Effector CD4-positive, alpha-beta T cell (primary cell): ENCODE data around the gene RBMS3.
"Not testable (repeated sequence)": the region's sequence is repeated elsewhere in the genome, so short reads cannot be mapped to it uniquely, and the experiment has no call there.

Source experiments
- DNase-seq: peaks from one replicate; pipeline ENCODE4 v3.0.0-alpha.2; 2020

RBMS3 gene

DNA sequence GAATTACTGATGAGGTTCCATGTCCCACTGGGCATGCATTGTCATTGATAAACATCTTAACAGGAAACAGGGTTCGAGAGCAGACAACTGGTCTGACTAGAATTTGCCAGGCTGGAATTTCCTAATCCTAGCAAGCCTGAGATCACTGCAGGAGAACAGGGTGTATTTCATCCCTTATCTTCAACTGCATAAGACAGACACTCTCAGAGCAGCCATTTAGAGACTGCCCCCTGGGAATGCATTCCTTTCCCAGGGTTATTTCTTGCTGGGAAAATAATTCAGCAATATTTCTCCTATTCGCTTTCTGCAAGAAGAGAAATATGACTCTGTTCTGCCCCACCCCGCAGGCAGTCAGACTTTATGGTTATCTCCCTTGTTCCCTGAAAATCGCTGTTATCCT, 113.1 kb downstream of the RBMS3 start:
- DNase-seq: not testable (repeated sequence)

DNA sequence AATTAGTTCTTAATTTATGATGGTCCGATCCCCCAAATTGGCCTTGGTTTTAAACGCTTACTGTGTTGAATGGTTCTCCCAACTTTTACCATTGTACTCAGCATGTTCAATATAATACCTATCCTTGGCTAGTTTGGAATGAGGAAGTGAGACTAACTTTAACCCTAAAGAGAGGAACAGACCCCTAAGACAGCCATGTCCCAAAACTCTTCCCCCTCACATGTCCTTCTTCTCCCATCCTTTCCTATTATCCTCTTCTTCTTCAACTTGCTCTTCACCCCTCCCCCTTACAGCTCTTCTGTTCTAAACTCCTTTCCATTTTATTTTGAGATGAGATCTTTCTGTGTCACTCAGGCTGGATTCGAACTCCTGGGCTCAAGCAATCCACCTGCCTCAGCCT, 116.5 kb downstream of the RBMS3 start:
- DNase-seq: no peak

DNA sequence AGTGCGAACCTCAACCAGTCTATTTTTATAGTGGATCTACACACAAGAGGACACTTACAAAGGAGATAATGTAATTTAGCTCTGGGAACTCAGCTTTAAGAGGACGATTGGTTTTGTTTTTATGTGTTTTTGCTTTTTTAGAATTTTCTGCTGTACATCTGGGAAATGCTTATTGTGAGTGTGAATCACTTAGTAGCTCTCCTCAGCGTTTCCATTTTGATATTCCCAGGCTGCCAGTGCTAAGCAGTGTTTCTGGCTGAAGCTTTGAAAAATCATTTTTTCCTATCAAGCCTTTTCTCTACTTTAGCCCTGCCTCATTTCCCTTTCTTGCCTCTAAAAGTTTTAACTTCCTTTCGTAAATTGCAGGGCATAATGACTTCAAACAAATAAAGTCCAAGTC, 117.9 kb downstream of the RBMS3 start:
- no peak for DNase-seq

DNA sequence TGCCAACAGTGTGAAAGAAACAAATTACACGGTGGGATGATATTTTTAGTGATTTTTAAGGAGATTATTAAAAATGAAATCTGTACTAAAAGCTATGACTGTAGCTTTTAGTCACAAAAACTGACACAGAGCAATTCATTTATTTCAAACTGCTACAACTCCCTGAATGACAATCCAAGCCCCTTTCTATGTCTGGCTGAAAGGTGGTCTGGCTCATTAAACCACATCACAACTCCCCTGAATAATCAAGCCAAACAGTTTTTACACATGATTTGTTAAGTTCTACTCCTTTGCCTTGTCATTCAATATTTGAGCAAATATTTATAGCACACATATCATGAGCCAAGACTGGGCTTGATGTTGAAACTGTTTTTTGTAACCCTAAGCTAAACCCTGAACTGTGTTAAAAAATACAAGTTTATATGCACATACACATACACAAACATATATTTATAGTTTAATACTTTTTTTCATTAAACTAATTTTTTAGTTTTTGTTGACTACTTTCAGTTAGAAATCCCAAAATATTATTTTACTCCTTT, 125.5 kb downstream of the RBMS3 start:
- DNase-seq: no peak

- DNase-seq: no peak
Measured at GRCh38 chr3:29408676-29409075, 127.8 kb downstream of the RBMS3 start.

DNA sequence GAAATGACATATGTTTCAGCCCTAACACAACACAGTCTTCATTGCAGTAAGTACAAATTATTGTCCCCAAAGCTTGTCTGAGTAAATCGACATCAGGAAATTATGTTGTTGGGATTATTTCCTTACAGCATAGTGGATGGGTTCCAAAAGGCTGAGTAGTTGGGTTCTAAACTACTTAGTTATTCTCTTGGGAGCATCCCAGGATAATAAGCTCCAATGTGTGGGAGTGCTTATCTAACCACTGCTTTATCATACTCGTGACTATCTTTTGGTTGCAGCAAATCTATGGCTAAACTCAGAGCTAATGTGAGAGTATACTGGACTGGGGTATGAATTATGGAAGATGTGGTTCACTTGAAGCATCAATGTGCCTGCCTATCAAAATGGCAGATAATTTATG, 128.5 kb downstream of the RBMS3 start:
- DNase-seq: no peak

- DNase-seq: no peak
Measured at GRCh38 chr3:29410220-29410619, 129.3 kb downstream of the RBMS3 start.

GRCh38 chr3:29410660-29411405, 130.0 kb downstream of the RBMS3 start:
- no peak for DNase-seq

DNA sequence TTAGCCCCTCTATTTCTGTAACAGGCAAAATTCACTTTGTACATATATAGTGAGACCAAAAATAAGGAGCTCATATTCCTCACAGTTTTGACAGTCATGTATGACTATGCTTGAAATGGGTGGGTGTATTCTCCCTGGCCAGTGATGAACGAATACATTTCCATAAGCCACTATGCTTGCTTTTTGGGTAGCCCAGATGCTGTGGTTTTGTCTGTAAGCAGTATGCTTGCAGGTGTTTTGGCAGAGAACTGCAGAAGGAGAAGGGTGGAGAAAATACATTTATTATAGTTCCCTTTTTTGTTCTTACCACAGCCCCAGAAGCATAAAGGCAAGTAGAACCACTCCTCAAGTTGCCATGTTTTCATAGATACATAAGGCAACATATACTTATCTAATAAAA, 131.2 kb downstream of the RBMS3 start:
- no peak for DNase-seq

- DNase-seq: no peak
Measured at GRCh38 chr3:29414468-29415224, 133.8 kb downstream of the RBMS3 start.

DNA sequence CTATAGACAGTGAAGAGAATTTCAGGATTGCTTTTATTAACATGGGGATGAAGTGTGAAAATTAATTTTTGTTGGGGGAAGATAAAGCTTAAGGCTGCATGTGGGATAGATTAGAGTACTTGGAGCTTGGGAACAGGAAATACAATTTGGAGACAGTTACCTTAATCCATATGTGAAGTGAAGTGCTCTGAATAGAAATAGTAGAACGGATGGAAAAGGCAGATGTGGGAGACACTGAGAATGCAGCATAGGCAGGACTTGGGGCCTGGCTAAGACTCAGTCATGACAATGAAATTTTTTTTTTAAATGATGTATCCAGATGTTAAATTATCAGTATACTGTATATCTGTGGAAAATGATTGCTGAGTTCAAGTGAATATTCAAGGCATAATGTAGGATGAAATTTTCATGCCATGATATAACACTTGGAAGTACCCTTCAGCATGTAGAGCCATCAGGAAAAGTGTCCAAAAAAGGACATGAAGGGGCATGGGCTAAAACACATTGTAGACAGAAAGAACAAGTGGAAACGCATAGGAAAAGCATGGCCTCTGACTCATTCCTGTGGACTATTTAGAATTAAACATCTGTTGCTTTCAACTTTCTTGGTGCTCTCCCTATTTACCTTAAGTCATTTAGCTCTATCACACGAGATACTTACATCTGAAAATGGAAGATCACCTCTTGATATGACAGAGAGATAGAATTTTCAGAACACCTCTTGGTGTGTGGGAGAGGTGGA, 134.8 kb downstream of the RBMS3 start:
- DNase-seq: no peak

- no peak for DNase-seq
Measured at GRCh38 chr3:29416514-29416913, 135.6 kb downstream of the RBMS3 start.

DNA sequence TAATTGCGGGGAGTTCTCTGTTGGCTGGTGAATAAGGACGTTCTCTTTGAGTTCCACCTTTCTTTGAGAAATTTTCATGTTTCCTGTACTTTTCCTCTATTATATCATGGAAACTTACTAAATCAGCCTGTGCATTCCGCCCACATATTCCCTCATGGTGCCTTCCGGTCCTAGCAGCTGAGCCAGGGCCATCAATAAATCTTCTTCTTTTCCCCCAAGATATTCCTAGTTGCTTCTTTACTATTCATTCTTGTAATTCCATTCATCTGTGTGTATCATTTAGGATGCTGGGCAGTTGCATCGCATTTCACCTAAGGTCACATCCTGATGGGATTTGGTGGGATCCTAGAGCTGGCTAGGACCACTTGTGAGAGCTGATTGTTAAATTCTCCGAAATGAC, 139.2 kb downstream of the RBMS3 start:
- DNase-seq: no peak

DNA sequence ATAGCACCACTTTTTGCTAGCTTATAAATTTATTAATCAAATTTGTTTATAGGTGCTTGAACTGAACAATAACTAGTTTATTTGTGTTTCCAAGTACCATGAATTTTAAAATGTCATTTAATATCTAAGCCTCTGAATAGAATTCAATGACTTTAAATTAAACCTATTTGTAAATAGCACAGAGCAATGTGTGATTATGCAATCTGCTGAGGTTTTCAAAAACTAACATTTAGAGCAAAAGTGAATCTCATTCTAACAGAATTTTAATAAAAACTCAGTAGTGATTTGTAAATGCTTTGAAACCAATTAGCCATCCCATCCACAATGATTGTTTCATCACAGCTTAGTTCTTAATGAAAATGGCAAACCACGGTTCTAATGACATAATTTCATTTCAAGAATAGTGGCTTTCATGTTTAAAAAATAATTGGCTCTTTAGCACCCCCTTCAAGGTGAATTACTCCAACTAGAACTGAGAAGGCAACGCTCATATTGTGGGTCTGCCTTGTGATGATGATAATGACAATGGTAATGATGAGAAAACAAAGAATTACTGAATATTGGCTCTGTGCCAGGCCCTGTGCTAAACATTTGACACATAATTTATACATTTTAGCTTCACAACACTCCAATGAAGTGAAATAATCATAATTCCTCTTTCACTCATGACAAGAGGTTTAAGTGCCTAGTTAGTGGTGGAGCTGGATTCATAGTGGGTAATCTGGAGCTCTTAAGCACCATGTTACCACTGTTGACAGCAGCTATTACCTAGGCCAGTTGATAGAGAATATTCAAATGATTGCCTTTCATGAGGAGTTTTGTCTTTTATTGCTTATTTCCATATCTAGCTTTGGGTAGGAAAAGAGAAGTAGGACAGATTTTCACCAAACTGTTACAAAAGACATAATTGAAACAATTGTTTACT, 145.7 kb downstream of the RBMS3 start:
- no peak for DNase-seq

DNA sequence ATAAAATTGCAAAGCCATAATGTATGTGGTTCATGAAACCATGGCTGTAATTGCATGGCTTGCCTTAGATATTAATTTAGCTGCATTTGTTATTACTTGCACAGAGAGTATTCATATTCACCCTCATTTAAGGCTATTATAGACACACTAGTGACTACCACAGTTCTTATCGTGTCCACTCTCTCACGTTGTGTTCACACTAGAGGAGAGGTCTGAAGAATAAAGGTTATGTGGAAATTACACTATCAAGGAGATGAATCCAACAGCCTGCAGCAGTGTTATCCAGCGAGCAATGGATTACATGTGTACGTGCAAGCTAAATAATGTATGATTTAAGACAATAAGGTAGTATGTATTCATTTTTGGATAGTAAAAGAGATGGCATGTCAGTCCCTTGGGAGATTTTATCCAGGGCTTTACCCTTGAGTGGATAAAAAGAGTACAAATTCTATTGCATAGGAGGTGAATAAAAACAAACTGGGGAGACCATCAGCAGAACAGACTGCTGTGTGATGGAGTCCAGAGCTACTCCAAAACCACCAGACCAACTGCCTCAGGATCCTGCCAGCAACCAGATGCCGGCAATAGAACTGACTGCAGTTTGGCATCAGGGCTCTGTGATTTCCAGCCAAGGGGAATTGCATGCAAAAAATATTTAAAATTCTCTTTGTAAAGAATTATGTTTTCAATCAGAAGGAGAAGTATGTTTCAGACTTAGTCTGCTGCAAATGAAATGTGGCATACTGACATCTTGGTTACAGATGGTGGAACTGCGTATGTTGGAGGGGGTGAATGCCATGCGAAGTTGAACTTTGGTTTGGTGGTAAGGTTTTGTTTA, 146.6 kb downstream of the RBMS3 start:
- no peak for DNase-seq

DNA sequence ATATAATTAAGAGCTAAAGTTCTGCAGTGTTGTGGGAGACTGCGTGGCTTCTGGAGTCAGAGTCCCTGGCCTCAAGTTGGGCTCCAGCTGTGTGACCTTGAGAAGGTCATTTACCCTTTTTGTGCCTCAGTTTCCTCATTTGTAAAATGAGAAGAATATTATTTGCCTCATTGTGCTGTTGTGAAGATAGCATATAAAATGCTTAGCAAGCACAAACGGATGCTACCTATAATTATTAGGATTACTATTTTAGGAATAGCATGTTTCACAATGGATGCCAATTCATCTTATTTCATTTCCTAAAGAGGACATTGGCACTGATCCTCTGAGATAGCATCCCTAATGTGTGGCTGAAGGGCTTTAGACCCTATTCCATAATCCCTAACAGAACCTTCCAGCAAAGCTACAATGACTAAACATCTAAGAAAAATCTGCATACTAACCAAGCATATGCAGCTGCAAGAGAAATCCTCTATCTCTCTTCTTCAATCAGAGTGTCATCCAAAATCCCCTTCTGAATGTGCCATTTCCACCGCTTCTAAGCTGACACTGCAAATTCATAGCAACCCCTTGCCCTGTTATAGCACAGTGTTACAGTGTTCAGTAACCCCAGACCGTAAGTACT, 148.3 kb downstream of the RBMS3 start:
- DNase-seq: no peak

- no peak for DNase-seq
Measured at GRCh38 chr3:29430558-29430971, 149.7 kb downstream of the RBMS3 start.

DNA sequence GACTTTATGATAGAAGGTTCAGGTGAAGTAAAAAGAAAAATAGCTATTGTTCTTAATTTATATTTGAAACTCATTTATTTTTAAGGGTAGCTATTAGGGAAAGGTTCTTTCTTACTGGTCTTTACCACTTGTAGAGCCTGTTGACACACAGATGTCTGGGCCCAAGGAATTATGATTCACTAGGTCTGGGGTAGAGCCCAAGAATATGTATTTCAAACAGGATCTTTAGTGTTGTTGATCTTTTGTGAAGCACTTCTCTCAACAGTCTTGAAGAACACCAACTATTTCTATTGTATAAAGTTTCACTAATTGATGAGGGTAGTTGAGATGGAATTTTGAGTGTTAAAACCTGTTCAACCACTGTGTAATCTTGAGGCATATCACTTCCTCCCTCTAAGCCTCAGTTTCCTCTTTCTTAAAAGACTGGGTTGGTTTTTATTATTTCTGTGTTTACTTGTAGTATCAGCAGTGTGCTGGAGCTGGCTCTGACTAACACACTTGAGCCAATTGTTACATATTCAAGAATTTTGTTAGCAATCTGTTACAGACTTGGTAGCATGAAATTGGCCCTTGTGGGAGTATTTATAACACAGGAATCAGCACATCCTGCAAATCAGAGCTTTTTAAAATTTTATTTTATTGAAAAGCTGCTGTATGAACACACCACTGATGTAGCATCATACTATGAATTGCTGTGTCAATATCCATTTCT, 155.9 kb downstream of the RBMS3 start:
- DNase-seq: no peak

GRCh38 chr3:29438580-29438979, 157.7 kb downstream of the RBMS3 start:
- DNase-seq: no peak
